ENCODE measurements around the gene CNTNAP4.

The CNTNAP4 gene

DNA sequence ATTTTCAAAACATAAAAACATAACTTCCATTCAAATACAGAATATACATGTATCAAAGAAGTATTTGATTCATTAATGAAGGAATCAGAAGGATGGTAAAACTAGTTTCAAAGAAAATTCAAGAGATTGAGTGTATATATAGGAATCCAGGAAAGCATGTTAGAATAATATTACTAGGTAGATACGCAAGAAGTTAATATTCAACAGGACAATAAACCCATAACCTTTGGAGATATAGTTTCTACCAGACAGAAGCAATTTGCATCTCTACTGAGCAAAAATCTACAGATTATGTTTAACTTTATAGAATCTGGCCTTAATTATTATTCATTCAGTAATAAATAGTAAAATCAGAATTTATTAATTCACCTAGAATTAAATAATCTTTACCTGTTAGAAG lies 166.8 kb downstream of the CNTNAP4 start:
- TF ChIP-seq, protein P1, sequence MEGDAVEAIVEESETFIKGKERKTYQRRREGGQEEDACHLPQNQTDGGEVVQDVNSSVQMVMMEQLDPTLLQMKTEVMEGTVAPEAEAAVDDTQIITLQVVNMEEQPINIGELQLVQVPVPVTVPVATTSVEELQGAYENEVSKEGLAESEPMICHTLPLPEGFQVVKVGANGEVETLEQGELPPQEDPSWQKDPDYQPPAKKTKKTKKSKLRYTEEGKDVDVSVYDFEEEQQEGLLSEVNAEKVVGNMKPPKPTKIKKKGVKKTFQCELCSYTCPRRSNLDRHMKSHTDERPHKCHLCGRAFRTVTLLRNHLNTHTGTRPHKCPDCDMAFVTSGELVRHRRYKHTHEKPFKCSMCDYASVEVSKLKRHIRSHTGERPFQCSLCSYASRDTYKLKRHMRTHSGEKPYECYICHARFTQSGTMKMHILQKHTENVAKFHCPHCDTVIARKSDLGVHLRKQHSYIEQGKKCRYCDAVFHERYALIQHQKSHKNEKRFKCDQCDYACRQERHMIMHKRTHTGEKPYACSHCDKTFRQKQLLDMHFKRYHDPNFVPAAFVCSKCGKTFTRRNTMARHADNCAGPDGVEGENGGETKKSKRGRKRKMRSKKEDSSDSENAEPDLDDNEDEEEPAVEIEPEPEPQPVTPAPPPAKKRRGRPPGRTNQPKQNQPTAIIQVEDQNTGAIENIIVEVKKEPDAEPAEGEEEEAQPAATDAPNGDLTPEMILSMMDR (IDR thresholded peaks at IDR 0.05), result no peak
- no peaks in the 10 kb centered on the region for H3K9me3 ChIP-seq
- intact Hi-C loops (cut with DNase I; ENCODE audit: low total_unique reads), result no loop called here
- H3K36me3 ChIP-seq, result no peaks in the 10 kb centered on the region
- H3K27me3 ChIP-seq, result no peaks in the 10 kb centered on the region
- H3K4me1 ChIP-seq, result no peaks in the 10 kb centered on the region
- H3K4me3 ChIP-seq, result no peak overlapping the region
- H3K27ac ChIP-seq, result no peak overlapping the region
- DNase-seq, result no peak

DNA sequence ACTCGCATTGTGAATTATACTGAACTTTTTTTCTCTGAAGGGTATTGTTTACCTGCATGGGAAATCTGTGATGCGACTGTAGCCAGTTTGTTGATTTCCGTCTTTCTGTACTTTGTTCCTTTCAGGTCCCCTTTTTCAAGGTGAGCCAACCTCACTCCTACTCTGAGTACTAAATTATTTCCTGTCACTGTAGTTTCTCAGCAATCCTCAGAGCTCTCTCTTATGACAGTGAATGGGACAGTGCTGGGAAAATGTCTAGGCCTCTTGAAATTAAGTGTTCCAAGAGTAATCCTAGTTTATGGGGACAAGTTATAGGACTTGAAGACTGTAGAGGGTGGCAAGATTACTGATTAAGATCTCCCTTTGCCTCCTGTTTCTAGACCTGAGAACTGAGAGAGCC lies 167.6 kb downstream of the CNTNAP4 start:
- H3K4me3 ChIP-seq, result no peak overlapping the region
- H3K36me3 ChIP-seq, result no peaks in the 10 kb centered on the region
- intact Hi-C loops (cut with DNase I; ENCODE audit: low total_unique reads), result no loop called here
- H3K4me1 ChIP-seq, result no peaks in the 10 kb centered on the region
- DNase-seq, result no peak
- no peaks in the 10 kb centered on the region for H3K9me3 ChIP-seq
- TF ChIP-seq, protein P1 (IDR thresholded peaks at IDR 0.05), result no peak
- no peaks in the 10 kb centered on the region for H3K27me3 ChIP-seq
- no peak overlapping the region for H3K27ac ChIP-seq

DNA sequence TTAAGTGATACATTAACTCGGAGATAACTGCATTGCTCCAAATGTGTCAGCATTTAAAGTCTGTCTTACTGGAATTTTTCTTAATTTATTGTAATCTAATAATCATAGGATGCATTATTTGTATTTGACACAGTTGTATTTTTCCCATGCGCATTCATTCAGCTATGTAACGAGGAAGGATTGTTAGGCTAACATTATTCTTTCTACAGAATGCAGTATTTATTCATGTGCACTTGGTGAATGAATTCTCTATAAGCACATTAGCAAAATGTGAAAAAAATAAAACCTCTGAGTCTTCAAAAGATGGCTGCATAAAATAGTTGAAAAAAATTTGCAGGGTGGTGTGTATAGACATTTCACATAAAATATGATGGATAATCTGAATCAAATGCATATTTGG lies 168.6 kb downstream of the CNTNAP4 start:
- no peak for DNase-seq
- intact Hi-C loops (cut with DNase I; ENCODE audit: low total_unique reads), result no loop called here
- Histone ChIP-seq H3K4me1 (no peaks in the 10 kb centered on the region), H3K9me3 (no peaks in the 10 kb centered on the region), H3K36me3 (no peaks in the 10 kb centered on the region), H3K27me3 (no peaks in the 10 kb centered on the region), H3K4me3 (no peak overlapping the region), H3K27ac (no peak overlapping the region)
- TF ChIP-seq, protein P1 (IDR thresholded peaks at IDR 0.05), result no peak

DNA sequence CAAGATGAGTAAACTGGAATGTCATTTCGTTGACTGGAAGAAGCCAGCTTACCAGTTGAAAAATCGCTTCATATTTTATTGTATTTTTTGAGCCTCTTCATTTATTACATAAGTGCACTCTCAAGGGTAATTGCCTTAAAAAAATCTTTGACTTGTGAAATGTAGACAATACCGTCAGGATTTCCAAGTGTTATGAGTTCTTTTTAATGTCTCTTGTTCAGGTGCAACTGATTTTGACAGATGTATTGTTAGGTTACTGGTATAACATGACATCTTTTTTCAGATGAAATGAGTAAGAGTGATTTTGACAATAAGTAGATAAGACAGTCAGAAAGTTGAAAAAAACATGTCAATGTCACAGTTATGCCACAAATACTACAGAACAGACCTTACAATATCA lies 169.1 kb downstream of the CNTNAP4 start:
- TF ChIP-seq, protein P1 (IDR thresholded peaks at IDR 0.05), result no peak
- Histone ChIP-seq H3K4me1 (no peaks in the 10 kb centered on the region), H3K4me3 (no peak overlapping the region), H3K36me3 (no peaks in the 10 kb centered on the region), H3K27ac (no peak overlapping the region), H3K27me3 (no peaks in the 10 kb centered on the region), H3K9me3 (no peaks in the 10 kb centered on the region)
- intact Hi-C loops (cut with DNase I; ENCODE audit: low total_unique reads), result no loop called here
- DNase-seq, result no peak

DNA sequence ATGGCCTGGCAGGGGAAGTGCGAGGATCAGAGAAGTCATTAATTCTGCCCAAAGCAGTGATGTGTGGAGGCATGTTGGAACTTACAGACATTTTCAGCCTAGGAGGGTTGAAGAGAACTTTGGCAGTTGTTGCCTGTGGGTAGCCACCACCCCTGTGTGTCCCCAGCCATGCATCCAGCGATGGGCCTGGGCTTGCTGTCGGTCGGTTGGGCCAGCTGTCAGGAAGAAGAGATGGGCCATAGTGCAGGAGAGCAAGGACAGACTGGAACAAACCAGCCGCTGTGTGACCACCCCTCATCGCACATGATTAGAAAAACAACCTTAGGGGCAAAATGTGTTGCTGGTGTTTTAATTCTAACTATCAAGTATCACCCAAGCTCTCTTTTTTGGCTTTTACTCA lies 173.7 kb downstream of the CNTNAP4 start:
- Histone ChIP-seq H3K4me3 (no peak overlapping the region), H3K27ac (no peak overlapping the region), H3K9me3 (no peaks in the 10 kb centered on the region), H3K27me3 (no peaks in the 10 kb centered on the region), H3K36me3 (no peaks in the 10 kb centered on the region), H3K4me1 (no peaks in the 10 kb centered on the region)
- TF ChIP-seq, protein P1 (IDR thresholded peaks at IDR 0.05), result no peak
- no peak for DNase-seq
- intact Hi-C loops (cut with DNase I; ENCODE audit: low total_unique reads), result no loop called here

DNA sequence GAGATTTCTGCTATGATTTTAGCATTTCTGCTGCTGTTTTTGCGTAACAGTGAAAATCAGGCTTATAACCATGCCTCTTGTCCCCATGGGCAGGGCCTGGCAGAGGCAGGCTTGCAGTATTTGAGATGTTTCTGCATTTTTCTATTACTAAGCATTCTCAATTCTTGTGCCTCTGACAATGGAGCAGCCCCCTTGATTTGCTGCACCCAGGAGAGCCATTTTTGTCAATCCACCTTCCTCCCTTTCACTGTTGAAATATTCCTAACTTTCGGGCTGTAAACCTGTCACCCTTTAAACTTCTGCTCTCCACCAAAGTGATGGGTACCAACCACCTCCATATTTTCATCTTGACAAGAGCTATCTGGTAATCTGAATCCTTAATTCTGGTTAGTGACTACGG lies 178.1 kb downstream of the CNTNAP4 start:
- Histone ChIP-seq H3K4me3 (no peak overlapping the region), H3K27me3 (no peaks in the 10 kb centered on the region), H3K36me3 (no peaks in the 10 kb centered on the region), H3K9me3 (no peaks in the 10 kb centered on the region), H3K4me1 (no peaks in the 10 kb centered on the region), H3K27ac (no peak overlapping the region)
- TF ChIP-seq, protein P1 (IDR thresholded peaks at IDR 0.05), result no peak
- intact Hi-C loops (cut with DNase I; ENCODE audit: low total_unique reads), result no loop called here
- DNase-seq, result no peak

Data from tibial artery (tissue), 4 donors.